Suprapubic skin (tissue), 4 donors: ENCODE results near the gene LGI2.

ENCODE experiments used
- CTCF ChIP-seq, 2 donors: fragments of 200-600 bp in 1 of 2; fragments of 450-650 bp in 1 of 2; sonication (generic) in 1 of 2; IDR thresholded peaks; one replicate each; pipeline ENCODE4 v1.5.1; 2016 to 2019; ENCODE audit warnings: antibody characterized with exemption in 2 of 2, mild to moderate bottlenecking in 1 of 2, moderate library complexity in 1 of 2
- POLR2A ChIP-seq, 2 donors: fragments of 450-650 bp; IDR thresholded peaks; one replicate each; pipeline ENCODE4 v1.6.1; 2017; ENCODE audit warnings: antibody characterized with exemption in 2 of 2, mild to moderate bottlenecking in 2 of 2, moderate library complexity in 2 of 2
- POLR2AphosphoS5 ChIP-seq, 3 donors: sonication (generic); formaldehyde crosslinking; IDR thresholded peaks; one replicate each; pipeline ENCODE4 v1.6.1; 2017; ENCODE audit warnings: antibody characterized with exemption in 3 of 3

GRCh38 chr4:24992968-24993367 lies 37.8 kb downstream of the LGI2 start:
- TF ChIP-seq POLR2AphosphoS5 (IDR thresholded peaks at IDR 0.05) = no peak
- TF ChIP-seq POLR2A (IDR thresholded peaks at IDR 0.05) = no peak
- no peak for TF ChIP-seq CTCF (IDR thresholded peaks at IDR 0.05)
